Loucy (cell line): ENCODE measurements around the gene SMAD3.

ENCODE experiments used
- EZH2phosphoT487 ChIP-seq: fragments of 200-600 bp; IDR thresholded peaks from 2 replicates; pipeline ENCODE4 v1.6.1; 2018; ENCODE audit warnings: antibody characterized with exemption, mild to moderate bottlenecking, moderate library complexity, borderline replicate concordance
- TF ChIP-seq, protein P1 (sequence below): fragments of 200-600 bp; sonication (generic); conservative IDR thresholded peaks from 2 replicates; pipeline ENCODE4 v1.5.1; 2014; ENCODE audit warnings: mild to moderate bottlenecking, antibody characterized with exemption, low read length

DNA sequence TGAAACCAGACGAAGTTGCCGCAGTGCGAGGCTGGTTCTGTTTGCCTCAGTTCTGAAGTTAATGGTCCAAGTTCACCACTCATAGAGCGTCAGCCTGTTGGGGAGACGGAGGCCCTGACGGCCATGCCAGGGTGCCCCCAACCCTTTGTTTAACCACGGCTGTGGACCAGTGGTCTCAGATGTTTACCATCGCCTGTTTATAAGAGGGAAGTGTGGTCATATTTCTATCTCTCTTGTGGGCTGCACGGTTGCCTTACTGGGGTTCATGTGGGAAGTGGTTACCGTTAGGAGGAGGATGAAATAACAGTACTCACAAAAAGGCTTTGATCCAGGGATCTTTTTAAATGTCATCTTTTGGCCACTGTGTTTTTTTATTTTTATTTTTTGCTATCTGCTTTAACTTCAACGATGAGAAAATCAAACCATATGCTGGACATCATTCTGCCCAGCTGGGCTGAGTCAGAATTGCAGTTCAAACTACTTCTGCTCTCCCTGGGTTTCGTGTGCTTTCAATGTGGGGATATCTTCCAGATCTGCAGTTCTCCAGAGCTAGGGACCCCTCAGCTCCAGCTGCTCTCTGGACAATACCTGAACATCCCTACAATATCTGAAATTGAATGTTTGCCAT, 17.8 kb downstream of the SMAD3 start:
- TF ChIP-seq, protein P1, sequence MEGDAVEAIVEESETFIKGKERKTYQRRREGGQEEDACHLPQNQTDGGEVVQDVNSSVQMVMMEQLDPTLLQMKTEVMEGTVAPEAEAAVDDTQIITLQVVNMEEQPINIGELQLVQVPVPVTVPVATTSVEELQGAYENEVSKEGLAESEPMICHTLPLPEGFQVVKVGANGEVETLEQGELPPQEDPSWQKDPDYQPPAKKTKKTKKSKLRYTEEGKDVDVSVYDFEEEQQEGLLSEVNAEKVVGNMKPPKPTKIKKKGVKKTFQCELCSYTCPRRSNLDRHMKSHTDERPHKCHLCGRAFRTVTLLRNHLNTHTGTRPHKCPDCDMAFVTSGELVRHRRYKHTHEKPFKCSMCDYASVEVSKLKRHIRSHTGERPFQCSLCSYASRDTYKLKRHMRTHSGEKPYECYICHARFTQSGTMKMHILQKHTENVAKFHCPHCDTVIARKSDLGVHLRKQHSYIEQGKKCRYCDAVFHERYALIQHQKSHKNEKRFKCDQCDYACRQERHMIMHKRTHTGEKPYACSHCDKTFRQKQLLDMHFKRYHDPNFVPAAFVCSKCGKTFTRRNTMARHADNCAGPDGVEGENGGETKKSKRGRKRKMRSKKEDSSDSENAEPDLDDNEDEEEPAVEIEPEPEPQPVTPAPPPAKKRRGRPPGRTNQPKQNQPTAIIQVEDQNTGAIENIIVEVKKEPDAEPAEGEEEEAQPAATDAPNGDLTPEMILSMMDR, result no peak
- TF ChIP-seq EZH2phosphoT487, result no peak
